Measurements from ENCODE around the gene GREM2.

- no peak for TF ChIP-seq CREM (CRISPR knock-in tag; IDR thresholded peaks at IDR 0.05)
- TF ChIP-seq ATF1 (CRISPR knock-in tag; IDR thresholded peaks at IDR 0.05): no peak
- no peak for TF ChIP-seq TEAD4 (CRISPR knock-in tag; IDR thresholded peaks at IDR 0.05)
- TF ChIP-seq TP53 (CRISPR knock-in tag; IDR thresholded peaks at IDR 0.05): no peak
- no peak for TF ChIP-seq ZNF232 (CRISPR knock-in tag; IDR thresholded peaks at IDR 0.05)
- TF ChIP-seq SMAD4 (CRISPR knock-in tag; IDR thresholded peaks at IDR 0.05): no peak
- TF ChIP-seq E2F1 (CRISPR knock-in tag; IDR thresholded peaks at IDR 0.05): no peak
- TF ChIP-seq CTCF (IDR thresholded peaks at IDR 0.05): no peak
- TF ChIP-seq HMGXB4 (CRISPR knock-in tag; IDR thresholded peaks at IDR 0.05): no peak
- no peak for TF ChIP-seq PREB (CRISPR knock-in tag; IDR thresholded peaks at IDR 0.05; ENCODE audit: borderline replicate concordance)
Measured at GRCh38 chr1:240496941-240497340, 115.0 kb downstream of the GREM2 start.

Measured in WTC11 (cell line).